Liver (tissue), 9 donors: ENCODE results near the gene ARPC5. TPM values are rescaled to one million over a fixed set of nuclear protein-coding genes. Genes with fewer than 3 reads are reported as not detected.

ENCODE experiments used
- DNase-seq: peaks from one replicate; pipeline ENCODE4 v3.0.0-alpha.2; 2017; ENCODE audit warnings: low spot score
- H3K27ac ChIP-seq, 2 donors: one replicate each; pipeline ENCODE4 v1.7.0; 2013; ENCODE audit warnings: inconsistent platforms in 2 of 2, low read length in 2 of 2, control low read depth in 1 of 2, low read depth in 1 of 2, mild to moderate bottlenecking in 1 of 2
- H3K27me3 ChIP-seq, 4 donors: one replicate each; pipeline versions ENCODE4 v1.6.1 to v1.7.0; 2013; ENCODE audit warnings: low read length in 3 of 4, inconsistent platforms in 1 of 4, mild to moderate bottlenecking in 1 of 4, moderate library complexity in 1 of 4; ENCODE audit not compliant: control insufficient read depth in 4 of 4, insufficient read depth in 4 of 4
- H3K36me3 ChIP-seq, 4 donors: one replicate each; pipeline versions ENCODE4 v1.6.1 to v1.7.0; 2013; ENCODE audit warnings: low read length in 3 of 4, mild to moderate bottlenecking in 3 of 4, low read depth in 1 of 4, moderate library complexity in 1 of 4; ENCODE audit not compliant: control insufficient read depth in 4 of 4, insufficient read depth in 3 of 4
- H3K4me1 ChIP-seq, 4 donors: one replicate each; pipeline versions ENCODE4 v1.6.1 to v1.7.0; 2013; ENCODE audit warnings: low read length in 3 of 4, mild to moderate bottlenecking in 3 of 4, moderate library complexity in 1 of 4; ENCODE audit not compliant: control insufficient read depth in 4 of 4, insufficient read depth in 4 of 4
- H3K4me3 ChIP-seq, 3 donors: one replicate each; pipeline versions ENCODE4 v1.6.1 to v1.7.0; 2013; ENCODE audit warnings: low read length in 3 of 3, control low read depth in 1 of 3, low read depth in 1 of 3, mild to moderate bottlenecking in 1 of 3
- H3K9ac ChIP-seq, 2 donors: one replicate each; pipeline ENCODE4 v1.7.0; 2013; ENCODE audit warnings: low read length in 2 of 2, mild to moderate bottlenecking in 2 of 2, moderate library complexity in 2 of 2, control low read depth in 1 of 2, low read depth in 1 of 2
- H3K9me3 ChIP-seq, 4 donors: one replicate each; pipeline versions ENCODE4 v1.6.1 to v1.7.0; 2013; ENCODE audit warnings: low read length in 3 of 4; ENCODE audit not compliant: control insufficient read depth in 4 of 4
- ATF3 ChIP-seq: IDR thresholded peaks from 2 replicates; pipeline ENCODE4 v1.6.1; 2016; ENCODE audit warnings: antibody characterized with exemption
- CTCF ChIP-seq: fragments of 150-350 bp; IDR thresholded peaks from 2 replicates; pipeline ENCODE4 v1.5.1; 2017; ENCODE audit warnings: improper control_type of control experiment, low read depth, low read length; ENCODE audit not compliant: missing input control
- EGR1 ChIP-seq, 2 donors: IDR thresholded peaks; 2 replicates each; pipeline ENCODE4 v1.6.1; 2016 to 2018; ENCODE audit warnings: antibody characterized with exemption in 2 of 2, low read depth in 2 of 2
- FOXA2 ChIP-seq: IDR thresholded peaks from 2 replicates; pipeline ENCODE4 v1.6.1; 2016; ENCODE audit warnings: antibody characterized with exemption
- GABPA ChIP-seq, 2 donors: IDR thresholded peaks in 1 of 2; conservative IDR thresholded peaks in 1 of 2; 2 replicates each; pipeline ENCODE4 v1.6.1; 2016; ENCODE audit warnings: antibody characterized with exemption in 2 of 2, mild to moderate bottlenecking in 1 of 2, moderate library complexity in 1 of 2
- HNF4A ChIP-seq, 2 donors: conservative IDR thresholded peaks; 2 replicates each; pipeline ENCODE4 v1.6.1; 2016; ENCODE audit warnings: antibody characterized with exemption in 2 of 2, mild to moderate bottlenecking in 2 of 2
- HNF4G ChIP-seq: IDR thresholded peaks from 2 replicates; pipeline ENCODE4 v1.6.1; 2016; ENCODE audit warnings: antibody characterized with exemption
- JUND ChIP-seq, 2 donors: IDR thresholded peaks; 2 replicates each; pipeline ENCODE4 v1.6.1; 2016; ENCODE audit warnings: antibody characterized with exemption in 2 of 2
- RAD21 ChIP-seq, 2 donors: IDR thresholded peaks; 2 replicates each; pipeline ENCODE4 v1.6.1; 2016; ENCODE audit warnings: antibody characterized with exemption in 2 of 2, mild to moderate bottlenecking in 2 of 2
- REST ChIP-seq: IDR thresholded peaks from 2 replicates; pipeline ENCODE4 v1.6.1; 2016; ENCODE audit warnings: antibody characterized with exemption, mild to moderate bottlenecking
- RXRA ChIP-seq, 2 donors: IDR thresholded peaks; 2 replicates each; pipeline ENCODE4 v1.6.1; 2017 to 2018; ENCODE audit warnings: antibody characterized with exemption in 2 of 2, mild to moderate bottlenecking in 1 of 2
- SP1 ChIP-seq: IDR thresholded peaks from 2 replicates; pipeline ENCODE4 v1.6.1; 2018; ENCODE audit warnings: antibody characterized with exemption, mild to moderate bottlenecking
- TAF1 ChIP-seq: conservative IDR thresholded peaks from 2 replicates; pipeline ENCODE4 v1.6.1; 2016; ENCODE audit warnings: antibody characterized with exemption, mild to moderate bottlenecking
- YY1 ChIP-seq: IDR thresholded peaks from 2 replicates; pipeline ENCODE4 v1.6.1; 2016; ENCODE audit warnings: antibody characterized with exemption, mild to moderate bottlenecking
- WGBS: extraction: QIAGEN DNeasy Blood & Tissue Kit; methylation state at CpG from one replicate; pipeline ENCODE4 v1.1.7; 2013; 5-methylcytosine and 5-hydroxymethylcytosine counted together
- polyA plus RNA-seq, 2 donors: library from polyadenylated mRNA; stranded (reverse) in 1 of 2; unstranded in 1 of 2; fragments of 200-250 nt in 1 of 2; fragments of >200 nt in 1 of 2; fragmentation: Nextera tagmentation in 1 of 2; extraction: Ambion mirVana in 1 of 2; gene quantifications; one replicate each; pipeline versions ENCODE4 v1.2.1 to v1.2.3, GENCODE V29; 2013 to 2015
- total RNA-seq, 2 donors: library from RNA; depleted of rRNA; stranded (reverse); fragments of >200 nt; gene quantifications; one replicate each; pipeline ENCODE4 v1.2.3, GENCODE V29; 2014
- TF ChIP-seq, protein P1 (sequence below): IDR thresholded peaks from 2 replicates; pipeline ENCODE4 v1.6.1; 2016; ENCODE audit warnings: antibody characterized with exemption
- donor health status: healthy.
- donor health status: healthy.
- donor health status: healthy.
- donor health status: healthy.
- donor health status: healthy.

Gene ARPC5
- total and polyA plus RNA-seq, 4 donors: 34.9 to 67.0 (median 54.3) TPM

DNA sequence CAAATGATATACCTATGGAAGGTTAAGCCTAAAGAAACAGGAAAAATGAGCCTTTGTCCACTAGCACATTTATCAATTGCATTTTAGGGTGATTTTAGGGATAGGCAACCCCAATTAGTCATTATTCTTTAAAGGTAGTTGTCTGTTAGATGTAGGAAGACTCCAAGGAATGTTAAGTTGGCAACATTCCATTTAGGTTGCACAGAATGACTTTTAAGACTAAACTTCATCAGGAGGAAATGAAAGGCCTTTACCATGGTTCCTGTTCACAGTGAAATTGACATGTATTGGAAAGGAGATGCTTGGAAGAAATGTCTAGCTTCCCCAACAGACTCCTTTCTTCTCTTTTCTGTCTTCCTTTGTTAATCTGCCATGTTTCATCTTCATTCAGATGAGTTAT lies 19.1 kb upstream of the ARPC5 start (continued):
- TF ChIP-seq CTCF (no peak), SP1 (no peak), JUND (IDR thresholded peaks at IDR 0.05) (no peak), HNF4A (conservative IDR thresholded peaks at IDR 0.05) (no peak), ATF3 (no peak), YY1 (no peak), EGR1 (IDR thresholded peaks at IDR 0.05; ENCODE audit: low read depth in 2 of 2) (no peak), HNF4G (no peak), FOXA2 (no peak)

DNA sequence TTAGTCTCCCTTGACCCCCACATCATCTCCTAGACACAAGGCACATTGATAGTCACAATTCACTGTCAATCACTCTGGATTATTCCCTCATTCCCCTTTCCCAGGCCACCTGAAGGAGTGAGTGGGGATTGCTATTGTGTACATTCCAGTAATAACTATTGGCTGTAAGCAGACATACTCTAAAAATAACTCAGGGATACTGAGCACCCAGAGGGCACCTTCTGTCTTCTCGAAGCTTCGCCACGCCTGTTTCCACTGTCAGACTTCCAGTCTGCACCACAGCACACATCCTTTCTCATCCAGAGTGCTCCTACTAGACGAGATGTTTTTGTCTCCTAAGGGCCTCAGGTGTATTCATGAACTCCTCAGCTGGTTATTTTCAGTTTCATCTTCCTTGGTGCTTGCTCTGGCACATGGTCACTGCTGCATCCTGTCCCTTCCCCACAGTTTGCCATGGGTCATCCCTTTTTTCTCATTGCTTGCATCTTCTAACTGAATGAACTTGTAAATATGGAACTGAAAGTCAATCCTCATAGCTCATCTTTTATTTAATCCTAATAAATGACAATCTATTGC lies 18.4 kb upstream of the ARPC5 start:
- TF ChIP-seq RAD21 (IDR thresholded peaks at IDR 0.05) (no peak), JUND (IDR thresholded peaks at IDR 0.05) (no peak), RXRA (IDR thresholded peaks at IDR 0.05) (no peak)
- TF ChIP-seq, protein P1, sequence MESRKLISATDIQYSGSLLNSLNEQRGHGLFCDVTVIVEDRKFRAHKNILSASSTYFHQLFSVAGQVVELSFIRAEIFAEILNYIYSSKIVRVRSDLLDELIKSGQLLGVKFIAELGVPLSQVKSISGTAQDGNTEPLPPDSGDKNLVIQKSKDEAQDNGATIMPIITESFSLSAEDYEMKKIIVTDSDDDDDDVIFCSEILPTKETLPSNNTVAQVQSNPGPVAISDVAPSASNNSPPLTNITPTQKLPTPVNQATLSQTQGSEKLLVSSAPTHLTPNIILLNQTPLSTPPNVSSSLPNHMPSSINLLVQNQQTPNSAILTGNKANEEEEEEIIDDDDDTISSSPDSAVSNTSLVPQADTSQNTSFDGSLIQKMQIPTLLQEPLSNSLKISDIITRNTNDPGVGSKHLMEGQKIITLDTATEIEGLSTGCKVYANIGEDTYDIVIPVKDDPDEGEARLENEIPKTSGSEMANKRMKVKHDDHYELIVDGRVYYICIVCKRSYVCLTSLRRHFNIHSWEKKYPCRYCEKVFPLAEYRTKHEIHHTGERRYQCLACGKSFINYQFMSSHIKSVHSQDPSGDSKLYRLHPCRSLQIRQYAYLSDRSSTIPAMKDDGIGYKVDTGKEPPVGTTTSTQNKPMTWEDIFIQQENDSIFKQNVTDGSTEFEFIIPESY: no peak
- 88% methylated on average over 4 of the region's 4 CpGs for WGBS
- peaks cover 0 to 5% (median under 1%) of the 10 kb centered on the region in 4 donors for H3K4me1 ChIP-seq
- no peak for DNase-seq
- no peak overlapping the region for H3K9ac ChIP-seq
- no peaks in the 10 kb centered on the region for H3K36me3 ChIP-seq
- H3K27ac ChIP-seq: no peak overlapping the region
- H3K27me3 ChIP-seq: no peaks in the 10 kb centered on the region
- H3K4me3 ChIP-seq: no peak overlapping the region
- no peaks in the 10 kb centered on the region for H3K9me3 ChIP-seq

GRCh38 chr1:183653462-183653794 lies 17.8 kb upstream of the ARPC5 start:
- no peak for DNase-seq
- peaks cover 0 to 5% (median under 1%) of the 10 kb centered on the region in 4 donors for H3K4me1 ChIP-seq
- no peaks in the 10 kb centered on the region for H3K27me3 ChIP-seq
- WGBS: 93% methylated on average over 3 of the region's 3 CpGs
- H3K9ac ChIP-seq: no peak overlapping the region
- TF ChIP-seq CTCF: no peak
- TF ChIP-seq SP1: no peak
- no peak for TF ChIP-seq RXRA (IDR thresholded peaks at IDR 0.05)
- TF ChIP-seq TAF1: no peak
- TF ChIP-seq GABPA (IDR thresholded peaks at IDR 0.05 in 1 of 2, conservative IDR thresholded peaks at IDR 0.05 in 1 of 2): no peak
- TF ChIP-seq EGR1 (IDR thresholded peaks at IDR 0.05; ENCODE audit: low read depth in 2 of 2): no peak
- no peak for TF ChIP-seq HNF4G
- no peak for TF ChIP-seq REST
- no peak for TF ChIP-seq ATF3
- TF ChIP-seq YY1: no peak
- no peak overlapping the region for H3K27ac ChIP-seq
- H3K9me3 ChIP-seq: no peaks in the 10 kb centered on the region
- no peak overlapping the region for H3K4me3 ChIP-seq
- no peaks in the 10 kb centered on the region for H3K36me3 ChIP-seq
